ENCODE results near the gene CNTN4. TPM values are rescaled to one million over a fixed set of nuclear protein-coding genes. Genes with fewer than 3 reads are reported as not detected.

Gene CNTN4
- polyA plus RNA-seq, 1 donor (not counting 4 experiments of a cell fraction or from before 2014, with no cell fraction given) = not detected

DNA sequence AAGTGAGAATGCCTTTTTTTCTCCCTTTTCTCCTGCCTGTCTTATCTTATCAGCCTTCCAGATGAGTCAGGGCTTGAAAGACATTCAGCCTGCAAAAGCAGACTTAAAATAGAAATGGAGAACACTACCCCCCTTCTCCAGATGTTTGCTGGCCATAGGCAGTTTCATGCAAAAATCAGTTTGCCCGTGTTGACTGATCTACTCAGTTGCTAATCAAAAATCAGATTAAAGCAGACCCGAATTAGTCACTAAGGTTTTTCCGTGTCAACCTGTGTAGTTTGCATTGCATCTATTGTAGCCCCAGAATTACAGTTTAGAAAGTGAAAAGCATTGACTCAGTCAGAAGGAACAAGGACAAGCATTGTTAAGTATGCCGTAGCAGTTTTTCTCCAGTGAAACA is 955.3 kb downstream of the CNTN4 start:
- DNase-seq (ENCODE audit: low read depth, low spot score) = no peak
- no peak for FAIRE-seq
- dilution Hi-C loops (cut with MboI; ENCODE audit: extremely low pct_ligation_motif_present, low sequenced_read_pairs) = no loop called here

GRCh38 chr3:3059645-3060044 is 961.0 kb downstream of the CNTN4 start:
- no peaks in the 10 kb centered on the region for H3K36me3 ChIP-seq (ENCODE audit: control insufficient read depth in 2 of 2, extremely low read depth in 1 of 2, insufficient read depth in 2 of 2, low read length in 2 of 2)
- TF ChIP-seq CTCF (optimal IDR thresholded peaks at IDR 0.05 in 1 of 3, IDR thresholded peaks at IDR 0.05 in 1 of 3, conservative IDR thresholded peaks at IDR 0.05 in 1 of 3; ENCODE audit: extremely low read depth in 1 of 3, insufficient read depth in 2 of 3, low read length in 3 of 3) (no peak), EZH2 (IDR thresholded peaks at IDR 0.05; ENCODE audit: low read length) (no peak)
- H3K79me2 ChIP-seq (ENCODE audit: control insufficient read depth, insufficient read depth, low read length) = no peaks in the 10 kb centered on the region
- dilution Hi-C loops (cut with MboI; ENCODE audit: extremely low pct_ligation_motif_present, low sequenced_read_pairs) = no loop called here
- DNase-seq (ENCODE audit: low read depth, low spot score) (no peak), FAIRE-seq (no peak)
- no peaks in the 10 kb centered on the region for H3K9me3 ChIP-seq (ENCODE audit: control insufficient read depth, low read depth, low read length)
- no peaks in the 10 kb centered on the region for H3K4me1 ChIP-seq (ENCODE audit: control insufficient read depth, extremely low read depth, insufficient read depth, low read length)
- H3K27ac ChIP-seq (ENCODE audit: control insufficient read depth, insufficient read depth, low read length) = no peak overlapping the region
- H4K20me1 ChIP-seq (ENCODE audit: control insufficient read depth, extremely low read depth, insufficient read depth, low read length) = no peaks in the 10 kb centered on the region
- H3K4me2 ChIP-seq (ENCODE audit: control insufficient read depth, extremely low read depth, insufficient read depth, low read depth, low read length) = no peak overlapping the region
- no peak overlapping the region for H2AFZ ChIP-seq (ENCODE audit: control insufficient read depth, low read length)
- no peak overlapping the region for H3K4me3 ChIP-seq (ENCODE audit: control insufficient read depth in 2 of 3, extremely low read depth in 1 of 3, insufficient read depth in 2 of 3, low read depth in 1 of 3, low read length in 3 of 3)
- no peaks in the 10 kb centered on the region for H3K9me1 ChIP-seq (ENCODE audit: control insufficient read depth, extremely low read depth, insufficient read depth, low read length)
- H3K9ac ChIP-seq (ENCODE audit: control insufficient read depth, extremely low read depth, insufficient read depth, low read length) = no peak overlapping the region
- no peaks in the 10 kb centered on the region for H3K27me3 ChIP-seq (ENCODE audit: control insufficient read depth, extremely low read depth, insufficient read depth, low read length)

More for the DNA sequence above, 955.3 kb downstream of the CNTN4 start:
- no peaks in the 10 kb centered on the region for H3K9me3 ChIP-seq (ENCODE audit: control insufficient read depth, low read depth, low read length)
- H3K9me1 ChIP-seq (ENCODE audit: control insufficient read depth, extremely low read depth, insufficient read depth, low read length) = no peaks in the 10 kb centered on the region
- H4K20me1 ChIP-seq (ENCODE audit: control insufficient read depth, extremely low read depth, insufficient read depth, low read length) = no peaks in the 10 kb centered on the region
- H3K79me2 ChIP-seq (ENCODE audit: control insufficient read depth, insufficient read depth, low read length) = no peaks in the 10 kb centered on the region
- no peak overlapping the region for H3K9ac ChIP-seq (ENCODE audit: control insufficient read depth, extremely low read depth, insufficient read depth, low read length)
- H2AFZ ChIP-seq (ENCODE audit: control insufficient read depth, low read length) = no peak overlapping the region
- H3K4me1 ChIP-seq (ENCODE audit: control insufficient read depth, extremely low read depth, insufficient read depth, low read length) = no peaks in the 10 kb centered on the region
- no peak overlapping the region for H3K27ac ChIP-seq (ENCODE audit: control insufficient read depth, insufficient read depth, low read length)
- no peaks in the 10 kb centered on the region for H3K27me3 ChIP-seq (ENCODE audit: control insufficient read depth, extremely low read depth, insufficient read depth, low read length)
- H3K4me3 ChIP-seq (ENCODE audit: control insufficient read depth in 2 of 3, extremely low read depth in 1 of 3, insufficient read depth in 2 of 3, low read depth in 1 of 3, low read length in 3 of 3) = no peak overlapping the region
- H3K36me3 ChIP-seq (ENCODE audit: control insufficient read depth in 2 of 2, extremely low read depth in 1 of 2, insufficient read depth in 2 of 2, low read length in 2 of 2) = no peaks in the 10 kb centered on the region
- no peak for TF ChIP-seq CTCF (optimal IDR thresholded peaks at IDR 0.05 in 1 of 3, IDR thresholded peaks at IDR 0.05 in 1 of 3, conservative IDR thresholded peaks at IDR 0.05 in 1 of 3; ENCODE audit: extremely low read depth in 1 of 3, insufficient read depth in 2 of 3, low read length in 3 of 3)
- TF ChIP-seq EZH2 (IDR thresholded peaks at IDR 0.05; ENCODE audit: low read length) = no peak
- no peak overlapping the region for H3K4me2 ChIP-seq (ENCODE audit: control insufficient read depth, extremely low read depth, insufficient read depth, low read depth, low read length)

Data from keratinocyte (primary cell).